Duodenal mucosa (tissue), 2 donors: ENCODE measurements around the gene TFEB.

Experiments used
- H3K27ac ChIP-seq: one replicate; pipeline ENCODE4 v1.7.0; 2013; ENCODE audit warnings: low read depth, low read length
- H3K27me3 ChIP-seq, 2 donors: one replicate each; pipeline ENCODE4 v1.7.0; 2013; ENCODE audit warnings: low read length in 2 of 2, control low read depth in 1 of 2; ENCODE audit not compliant: insufficient read depth in 2 of 2, control insufficient read depth in 1 of 2
- H3K36me3 ChIP-seq, 2 donors: one replicate each; pipeline ENCODE4 v1.7.0; 2013; ENCODE audit warnings: low read length in 2 of 2, control low read depth in 1 of 2; ENCODE audit not compliant: insufficient read depth in 2 of 2, control insufficient read depth in 1 of 2
- H3K4me1 ChIP-seq, 2 donors: one replicate each; pipeline ENCODE4 v1.7.0; 2013; ENCODE audit warnings: low read length in 2 of 2, control low read depth in 1 of 2; ENCODE audit not compliant: insufficient read depth in 2 of 2, control insufficient read depth in 1 of 2
- H3K4me3 ChIP-seq, 2 donors: one replicate each; pipeline ENCODE4 v1.7.0; 2013; ENCODE audit warnings: low read length in 2 of 2, low read depth in 1 of 2
- H3K9ac ChIP-seq, 2 donors: one replicate each; pipeline ENCODE4 v1.7.0; 2013; ENCODE audit warnings: low read length in 2 of 2, low read depth in 1 of 2
- H3K9me3 ChIP-seq, 2 donors: one replicate each; pipeline ENCODE4 v1.7.0; 2013; ENCODE audit warnings: low read length in 2 of 2, control low read depth in 1 of 2; ENCODE audit not compliant: control insufficient read depth in 1 of 2

TFEB gene

GRCh38 chr6:41715795-41716515 lies 19.5 kb downstream of the TFEB start:
- Histone ChIP-seq H3K9me3 (no peaks in the 10 kb centered on the region), H3K27ac (no peak overlapping the region), H3K27me3 (no peaks in the 10 kb centered on the region), H3K9ac (no peak overlapping the region), H3K4me1 (peaks cover 21 to 30% of the 10 kb centered on the region in 2 donors), H3K4me3 (no peak overlapping the region), H3K36me3 (no peaks in the 10 kb centered on the region)

GRCh38 chr6:41714556-41715273 lies 20.7 kb downstream of the TFEB start:
- no peaks in the 10 kb centered on the region for H3K36me3 ChIP-seq
- no peaks in the 10 kb centered on the region for H3K9me3 ChIP-seq
- H3K4me1 ChIP-seq, result peaks cover 21 to 30% of the 10 kb centered on the region in 2 donors
- no peak overlapping the region for H3K9ac ChIP-seq
- H3K27ac ChIP-seq, result no peak overlapping the region
- no peaks in the 10 kb centered on the region for H3K27me3 ChIP-seq
- no peak overlapping the region for H3K4me3 ChIP-seq

GRCh38 chr6:41713650-41714291 lies 21.6 kb downstream of the TFEB start:
- Histone ChIP-seq H3K27ac (peak overlapping the region; percentile 22), H3K27me3 (no peaks in the 10 kb centered on the region), H3K4me3 (no peak overlapping the region), H3K4me1 (peaks cover 21 to 30% of the 10 kb centered on the region in 2 donors), H3K36me3 (no peaks in the 10 kb centered on the region), H3K9me3 (no peaks in the 10 kb centered on the region), H3K9ac (no peak overlapping the region)

- Histone ChIP-seq H3K4me3 (no peak overlapping the region), H3K9me3 (no peaks in the 10 kb centered on the region), H3K27me3 (no peaks in the 10 kb centered on the region), H3K36me3 (no peaks in the 10 kb centered on the region), H3K9ac (no peak overlapping the region), H3K27ac (peak overlapping the region; percentile 22), H3K4me1 (peaks cover 23 to 30% of the 10 kb centered on the region in 2 donors)
These were observed 22.2 kb downstream of the TFEB start for GRCh38 chr6:41713159-41713649.

GRCh38 chr6:41712651-41713103 lies 22.7 kb downstream of the TFEB start:
- Histone ChIP-seq H3K27me3 (no peaks in the 10 kb centered on the region), H3K4me1 (peaks cover 29 to 30% of the 10 kb centered on the region in 2 donors), H3K9ac (no peak overlapping the region), H3K9me3 (no peaks in the 10 kb centered on the region), H3K27ac (peak overlapping the region; percentile 13), H3K4me3 (no peak overlapping the region), H3K36me3 (no peaks in the 10 kb centered on the region)

GRCh38 chr6:41711323-41712038 lies 23.9 kb downstream of the TFEB start:
- Histone ChIP-seq H3K4me3 (no peak overlapping the region), H3K36me3 (no peaks in the 10 kb centered on the region), H3K27me3 (no peaks in the 10 kb centered on the region), H3K27ac (no peak overlapping the region), H3K9ac (no peak overlapping the region), H3K9me3 (no peaks in the 10 kb centered on the region), H3K4me1 (peaks cover 26 to 35% of the 10 kb centered on the region in 2 donors)

GRCh38 chr6:41709375-41709774 lies 26.0 kb downstream of the TFEB start:
- Histone ChIP-seq H3K4me1 (peaks cover 42 to 44% of the 10 kb centered on the region in 2 donors), H3K9me3 (no peaks in the 10 kb centered on the region), H3K36me3 (no peaks in the 10 kb centered on the region)

GRCh38 chr6:41708856-41709255 lies 26.6 kb downstream of the TFEB start:
- no peak overlapping the region for H3K9ac ChIP-seq
- no peak overlapping the region for H3K27ac ChIP-seq
- peaks cover 39 to 45% of the 10 kb centered on the region in 2 donors for H3K4me1 ChIP-seq
- no peaks in the 10 kb centered on the region for H3K9me3 ChIP-seq
- no peak overlapping the region for H3K4me3 ChIP-seq
- H3K27me3 ChIP-seq, result no peaks in the 10 kb centered on the region
- H3K36me3 ChIP-seq, result no peaks in the 10 kb centered on the region

More at GRCh38 chr6:41709375-41709774, 26.0 kb downstream of the TFEB start:
- Histone ChIP-seq H3K4me3 (no peak overlapping the region), H3K27ac (no peak overlapping the region), H3K9ac (no peak overlapping the region), H3K27me3 (no peaks in the 10 kb centered on the region)

GRCh38 chr6:41707565-41708200 lies 27.7 kb downstream of the TFEB start:
- H3K9ac ChIP-seq, result no peak overlapping the region
- peaks cover 28 to 34% of the 10 kb centered on the region in 2 donors for H3K4me1 ChIP-seq

More at GRCh38 chr6:41707565-41708200, 27.7 kb downstream of the TFEB start:
- no peaks in the 10 kb centered on the region for H3K27me3 ChIP-seq
- no peaks in the 10 kb centered on the region for H3K36me3 ChIP-seq
- peak overlapping the region; percentile 5 for H3K27ac ChIP-seq
- H3K4me3 ChIP-seq, result no peak overlapping the region
- H3K9me3 ChIP-seq, result no peaks in the 10 kb centered on the region
